RWPE2 (cell line): ENCODE measurements around the gene C1orf198.

Experiments used
- ATAC-seq: fragments of 200-7000 bp; cut with Tn5 transposase; 3 replicates; pipeline ENCODE4 v1.9.1; 2021; ENCODE audit warnings: low read depth
- DNase-seq: peaks from one replicate; pipeline ENCODE4 v3.0.0-alpha.2; 2020; ENCODE audit warnings: low spot score
- H3K27ac ChIP-seq: fragments of 450-650 bp; 2 replicates; pipeline ENCODE4 v1.5.1; 2017; ENCODE audit warnings: mild to moderate bottlenecking; ENCODE audit not compliant: poor library complexity, severe bottlenecking
- H3K27me3 ChIP-seq: fragments of 250-450 bp; sonication (Bioruptor Pico); 2 replicates; pipeline ENCODE4 v1.5.1; 2021; ENCODE audit warnings: mild to moderate bottlenecking, moderate library complexity; ENCODE audit not compliant: insufficient read depth, poor library complexity, severe bottlenecking
- H3K36me3 ChIP-seq: fragments of 250-450 bp; sonication (Bioruptor Pico); 2 replicates; pipeline ENCODE4 v1.5.1; 2020; ENCODE audit warnings: low read depth, mild to moderate bottlenecking, moderate library complexity
- H3K4me1 ChIP-seq: fragments of 250-450 bp; sonication (Bioruptor Pico); 2 replicates; pipeline ENCODE4 v1.5.1; 2021; ENCODE audit warnings: mild to moderate bottlenecking, moderate library complexity; ENCODE audit not compliant: insufficient read depth, poor library complexity, severe bottlenecking
- H3K4me3 ChIP-seq: fragments of 250-450 bp; sonication (Bioruptor Pico); 2 replicates; pipeline ENCODE4 v1.5.1; 2021; ENCODE audit warnings: mild to moderate bottlenecking, moderate library complexity; ENCODE audit not compliant: severe bottlenecking
- H3K9me3 ChIP-seq: fragments of 250-450 bp; sonication (Bioruptor Pico); 2 replicates; pipeline ENCODE4 v1.5.1; 2021; ENCODE audit warnings: mild to moderate bottlenecking, moderate library complexity; ENCODE audit not compliant: severe bottlenecking
- CTCF ChIP-seq: fragments of 450-650 bp; IDR thresholded peaks from one replicate; pipeline ENCODE4 v1.5.1; 2017; ENCODE audit warnings: mild to moderate bottlenecking, moderate library complexity; ENCODE audit not compliant: poor library complexity, severe bottlenecking

Gene C1orf198

DNA sequence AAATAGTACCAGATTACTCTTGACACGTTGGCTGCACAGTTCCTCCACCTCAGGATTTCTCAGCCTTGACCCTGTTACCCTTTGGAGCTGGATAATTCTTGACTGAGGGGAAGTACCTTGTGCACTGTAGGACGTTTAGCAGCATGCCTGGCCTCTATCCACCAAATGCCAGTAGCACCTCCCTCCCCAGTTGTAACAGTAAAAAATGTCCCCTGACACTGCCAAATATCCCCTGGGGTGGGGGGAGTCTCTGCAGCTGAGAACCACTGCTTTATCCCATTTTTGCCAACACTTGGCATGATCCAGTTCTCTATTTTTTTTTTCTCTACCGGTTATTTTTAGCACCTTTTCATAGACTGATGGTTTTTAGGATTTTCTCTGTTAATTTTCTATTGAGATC, 34.0 kb downstream of the C1orf198 start:
- Histone ChIP-seq H3K27me3 (no peaks in the 10 kb centered on the region), H3K27ac (no peak overlapping the region), H3K4me1 (no peaks in the 10 kb centered on the region), H3K9me3 (no peaks in the 10 kb centered on the region), H3K4me3 (no peak overlapping the region), H3K36me3 (no peaks in the 10 kb centered on the region)
- DNase-seq (no peak), ATAC-seq (no peak)
- no peak for TF ChIP-seq CTCF

DNA sequence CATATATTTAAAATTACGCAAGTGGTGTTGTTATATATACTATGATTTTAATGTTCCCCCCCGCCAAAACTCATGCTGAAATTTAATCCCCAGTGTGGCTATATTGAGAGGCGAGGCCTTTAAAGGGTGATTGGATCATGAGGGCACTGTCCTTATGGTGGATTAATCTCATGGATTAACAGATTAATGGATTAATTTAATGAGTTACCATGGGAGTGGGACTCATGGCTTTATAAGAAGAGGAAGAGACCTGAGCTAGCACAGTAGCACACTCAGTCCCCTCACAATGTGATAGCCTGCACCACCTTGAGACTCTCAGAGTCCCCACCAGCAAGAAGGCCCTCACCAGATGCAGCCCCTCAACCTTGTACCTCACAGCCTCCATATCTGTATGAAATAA, 34.8 kb downstream of the C1orf198 start:
- Histone ChIP-seq H3K9me3 (no peaks in the 10 kb centered on the region), H3K27me3 (no peaks in the 10 kb centered on the region), H3K4me3 (no peak overlapping the region), H3K27ac (no peak overlapping the region), H3K4me1 (no peaks in the 10 kb centered on the region), H3K36me3 (no peaks in the 10 kb centered on the region)
- no peak for DNase-seq
- no peak for TF ChIP-seq CTCF
- ATAC-seq, result no peak

DNA sequence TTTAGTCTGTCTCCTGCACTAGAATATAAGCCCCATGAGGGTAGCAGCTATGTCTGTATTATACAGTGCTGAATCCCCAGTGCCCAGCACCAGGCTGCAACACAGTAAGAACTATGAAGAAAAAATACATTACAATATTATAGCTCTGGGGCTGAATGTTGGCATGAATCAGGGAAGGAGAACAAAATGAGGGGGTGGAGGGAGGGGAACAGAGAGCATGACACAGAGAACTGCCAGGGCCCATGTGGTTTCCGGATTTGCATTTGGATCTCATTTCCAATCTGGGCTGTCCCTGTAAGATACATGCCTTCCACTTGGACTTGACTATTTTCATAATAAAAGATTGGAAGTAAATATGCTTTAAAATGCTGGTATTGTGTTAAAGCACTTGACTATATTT, 35.8 kb downstream of the C1orf198 start:
- Histone ChIP-seq H3K36me3 (no peaks in the 10 kb centered on the region), H3K27me3 (no peaks in the 10 kb centered on the region), H3K27ac (no peak overlapping the region), H3K4me1 (no peaks in the 10 kb centered on the region), H3K9me3 (no peaks in the 10 kb centered on the region), H3K4me3 (no peak overlapping the region)
- DNase-seq (no peak), ATAC-seq (no peak)
- TF ChIP-seq CTCF, result no peak

DNA sequence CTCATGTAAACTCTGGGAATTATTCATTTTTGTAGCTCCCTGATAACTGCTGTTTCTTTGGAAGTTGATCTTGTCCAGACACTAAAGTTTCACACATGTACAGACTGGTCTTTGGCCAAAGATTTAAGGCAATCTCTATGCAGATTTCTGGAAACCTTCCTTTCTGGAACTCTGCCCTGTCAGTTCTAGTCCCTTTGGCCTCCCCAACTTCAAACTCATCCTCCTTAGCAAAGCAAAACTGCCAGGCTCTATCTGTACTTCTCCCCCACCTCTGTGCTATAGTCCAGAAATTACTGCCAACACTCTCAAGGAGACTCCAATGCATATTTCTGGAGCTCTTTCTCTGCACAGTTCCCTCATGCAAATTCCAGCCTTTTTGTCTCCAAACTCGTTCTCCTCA, 36.5 kb downstream of the C1orf198 start:
- ATAC-seq, result no peak
- no peak overlapping the region for H3K4me3 ChIP-seq
- no peak for TF ChIP-seq CTCF
- H3K4me1 ChIP-seq, result no peaks in the 10 kb centered on the region
- H3K27ac ChIP-seq, result no peak overlapping the region
- no peaks in the 10 kb centered on the region for H3K9me3 ChIP-seq
- H3K36me3 ChIP-seq, result no peaks in the 10 kb centered on the region
- DNase-seq, result no peak
- H3K27me3 ChIP-seq, result no peaks in the 10 kb centered on the region

DNA sequence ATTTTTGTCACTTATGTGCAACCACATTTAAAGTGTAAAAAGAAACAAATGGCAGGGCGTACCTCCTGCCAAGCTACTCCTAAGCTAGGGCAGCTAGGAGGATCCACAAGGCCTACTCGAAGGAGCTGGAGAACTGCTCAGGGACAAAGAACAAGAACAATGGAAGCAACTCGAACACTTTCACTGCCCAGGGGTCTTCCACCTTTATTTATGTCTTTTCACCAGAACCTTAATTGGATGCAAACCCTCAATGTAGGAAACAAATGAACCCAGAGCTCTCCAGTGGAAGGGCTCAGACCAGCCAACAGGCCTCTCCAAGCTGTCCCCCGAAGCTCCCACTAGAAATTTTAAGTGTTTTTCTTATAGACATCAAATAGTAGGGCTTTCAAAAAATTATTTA, 39.9 kb downstream of the C1orf198 start:
- ATAC-seq (no peak), DNase-seq (no peak)
- Histone ChIP-seq H3K36me3 (no peaks in the 10 kb centered on the region), H3K4me1 (no peaks in the 10 kb centered on the region), H3K4me3 (no peak overlapping the region), H3K9me3 (no peaks in the 10 kb centered on the region), H3K27ac (no peak overlapping the region), H3K27me3 (no peaks in the 10 kb centered on the region)
- TF ChIP-seq CTCF, result no peak
